ENCODE data around the gene COX10.

GRCh38 chr17:14061666-14062560, 7.4 kb upstream of the COX10 start:
- TF ChIP-seq CTCF (IDR thresholded peaks at IDR 0.05) (peak in 1 of 6 experiments; percentile 36), POLR2A (IDR thresholded peaks at IDR 0.05) (no peak)

Measured in esophagus squamous epithelium (tissue), 4 donors.